Measurements from ENCODE around the gene SLC25A42.

- TF ChIP-seq, protein P1, sequence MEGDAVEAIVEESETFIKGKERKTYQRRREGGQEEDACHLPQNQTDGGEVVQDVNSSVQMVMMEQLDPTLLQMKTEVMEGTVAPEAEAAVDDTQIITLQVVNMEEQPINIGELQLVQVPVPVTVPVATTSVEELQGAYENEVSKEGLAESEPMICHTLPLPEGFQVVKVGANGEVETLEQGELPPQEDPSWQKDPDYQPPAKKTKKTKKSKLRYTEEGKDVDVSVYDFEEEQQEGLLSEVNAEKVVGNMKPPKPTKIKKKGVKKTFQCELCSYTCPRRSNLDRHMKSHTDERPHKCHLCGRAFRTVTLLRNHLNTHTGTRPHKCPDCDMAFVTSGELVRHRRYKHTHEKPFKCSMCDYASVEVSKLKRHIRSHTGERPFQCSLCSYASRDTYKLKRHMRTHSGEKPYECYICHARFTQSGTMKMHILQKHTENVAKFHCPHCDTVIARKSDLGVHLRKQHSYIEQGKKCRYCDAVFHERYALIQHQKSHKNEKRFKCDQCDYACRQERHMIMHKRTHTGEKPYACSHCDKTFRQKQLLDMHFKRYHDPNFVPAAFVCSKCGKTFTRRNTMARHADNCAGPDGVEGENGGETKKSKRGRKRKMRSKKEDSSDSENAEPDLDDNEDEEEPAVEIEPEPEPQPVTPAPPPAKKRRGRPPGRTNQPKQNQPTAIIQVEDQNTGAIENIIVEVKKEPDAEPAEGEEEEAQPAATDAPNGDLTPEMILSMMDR (conservative IDR thresholded peaks at IDR 0.05; ENCODE audit: low read depth, low read length) = no peak
- TF ChIP-seq EZH2 (IDR thresholded peaks at IDR 0.05; ENCODE audit: borderline replicate concordance, low read depth, low read length, poor library complexity, severe bottlenecking) = no peak
Observed at GRCh38 chr19:19081642-19082151, 17.9 kb downstream of the SLC25A42 start.

Data from A673 (cell line).